Measurements from ENCODE around the gene RUBCNL.
"Not testable (repeated sequence)": the region's sequence is repeated elsewhere in the genome, so short reads cannot be mapped to it uniquely, and the experiment has no call there.

RUBCNL gene

DNA sequence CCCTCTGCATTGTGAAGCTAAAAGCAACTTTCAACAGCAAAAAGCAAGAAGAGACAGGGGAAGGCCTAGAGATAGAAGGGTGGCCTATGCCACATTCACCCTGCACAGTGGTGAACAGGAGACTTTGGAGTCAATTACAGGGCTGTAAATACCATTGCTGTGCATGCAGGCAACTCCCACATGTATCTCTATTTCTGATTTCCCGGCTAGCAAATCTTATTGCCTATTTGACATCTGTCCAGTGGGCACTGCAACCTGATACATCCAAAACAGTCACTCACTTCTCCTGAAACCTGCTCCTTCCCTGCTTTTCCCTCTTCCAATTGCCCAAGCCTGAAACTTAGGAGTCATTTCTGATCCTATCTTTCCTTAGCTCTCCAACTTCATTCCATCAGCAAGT lies 13.4 kb downstream of the RUBCNL start:
- Histone ChIP-seq H3K9me3 (ENCODE audit: control insufficient read depth, insufficient read depth, low read depth, low read length) (no peaks in the 10 kb centered on the region), H3K36me3 (ENCODE audit: control insufficient read depth in 2 of 2, insufficient read depth in 1 of 2, low read length in 2 of 2) (no peaks in the 10 kb centered on the region), H3K4me1 (ENCODE audit: control insufficient read depth, insufficient read depth, low read length) (no peaks in the 10 kb centered on the region), H3K27ac (ENCODE audit: extremely low read depth, low read depth, low read length) (no peak overlapping the region), H3K4me3 (ENCODE audit: low read depth, low read length) (no peak overlapping the region)
- TF ChIP-seq ZNF23 (tag by site-specific recombination; IDR thresholded peaks at IDR 0.05; ENCODE audit: borderline replicate concordance) (no peak), YY1 (tag by site-specific recombination; IDR thresholded peaks at IDR 0.05) (no peak), MEIS1 (CRISPR knock-in tag; IDR thresholded peaks at IDR 0.05; ENCODE audit: borderline replicate concordance) (no peak), ZNF146 (tag by site-specific recombination; IDR thresholded peaks at IDR 0.05) (no peak), ZNF791 (tag by site-specific recombination; IDR thresholded peaks at IDR 0.05) (no peak), PRDM1 (tag by site-specific recombination; IDR thresholded peaks at IDR 0.05) (no peak), ZNF239 (tag by site-specific recombination; IDR thresholded peaks at IDR 0.05) (no peak)
- TF ChIP-seq, protein P1, sequence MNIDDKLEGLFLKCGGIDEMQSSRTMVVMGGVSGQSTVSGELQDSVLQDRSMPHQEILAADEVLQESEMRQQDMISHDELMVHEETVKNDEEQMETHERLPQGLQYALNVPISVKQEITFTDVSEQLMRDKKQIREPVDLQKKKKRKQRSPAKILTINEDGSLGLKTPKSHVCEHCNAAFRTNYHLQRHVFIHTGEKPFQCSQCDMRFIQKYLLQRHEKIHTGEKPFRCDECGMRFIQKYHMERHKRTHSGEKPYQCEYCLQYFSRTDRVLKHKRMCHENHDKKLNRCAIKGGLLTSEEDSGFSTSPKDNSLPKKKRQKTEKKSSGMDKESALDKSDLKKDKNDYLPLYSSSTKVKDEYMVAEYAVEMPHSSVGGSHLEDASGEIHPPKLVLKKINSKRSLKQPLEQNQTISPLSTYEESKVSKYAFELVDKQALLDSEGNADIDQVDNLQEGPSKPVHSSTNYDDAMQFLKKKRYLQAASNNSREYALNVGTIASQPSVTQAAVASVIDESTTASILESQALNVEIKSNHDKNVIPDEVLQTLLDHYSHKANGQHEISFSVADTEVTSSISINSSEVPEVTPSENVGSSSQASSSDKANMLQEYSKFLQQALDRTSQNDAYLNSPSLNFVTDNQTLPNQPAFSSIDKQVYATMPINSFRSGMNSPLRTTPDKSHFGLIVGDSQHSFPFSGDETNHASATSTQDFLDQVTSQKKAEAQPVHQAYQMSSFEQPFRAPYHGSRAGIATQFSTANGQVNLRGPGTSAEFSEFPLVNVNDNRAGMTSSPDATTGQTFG (tag by site-specific recombination; IDR thresholded peaks at IDR 0.05; ENCODE audit: borderline replicate concordance), result no peak
- TF ChIP-seq, protein P2, sequence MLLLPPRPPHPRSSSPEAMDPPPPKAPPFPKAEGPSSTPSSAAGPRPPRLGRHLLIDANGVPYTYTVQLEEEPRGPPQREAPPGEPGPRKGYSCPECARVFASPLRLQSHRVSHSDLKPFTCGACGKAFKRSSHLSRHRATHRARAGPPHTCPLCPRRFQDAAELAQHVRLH (tag by site-specific recombination; IDR thresholded peaks at IDR 0.05), result no peak
- CTCF ChIA-PET, result no interaction called here
- POLR2A ChIA-PET, result no interaction called here

DNA sequence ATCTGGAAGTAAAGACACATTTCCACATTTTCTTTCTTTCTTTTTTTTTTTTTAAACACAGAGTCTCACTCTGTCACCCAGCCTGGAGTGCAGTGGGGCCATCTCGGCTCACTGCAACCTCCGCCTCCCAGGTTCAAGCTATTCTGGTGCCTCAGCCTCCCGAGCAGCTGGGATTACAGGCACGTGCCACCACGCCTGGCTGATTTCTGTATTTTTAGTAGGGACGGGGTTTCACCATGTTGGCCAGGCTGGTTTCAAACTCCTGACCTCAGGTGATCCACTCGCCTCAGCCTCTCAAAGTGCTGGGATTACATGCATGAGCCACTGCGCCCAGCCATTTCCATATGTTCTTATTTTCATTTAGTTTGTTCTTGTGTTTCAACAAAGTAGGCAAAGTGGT lies 14.1 kb downstream of the RUBCNL start:
- H3K4me3 ChIP-seq (ENCODE audit: low read depth, low read length); H3K4me1 ChIP-seq (ENCODE audit: control insufficient read depth, insufficient read depth, low read length); CTCF ChIA-PET; POLR2A ChIA-PET; H3K27ac ChIP-seq (ENCODE audit: extremely low read depth, low read depth, low read length); H3K9me3 ChIP-seq (ENCODE audit: control insufficient read depth, insufficient read depth, low read depth, low read length); H3K36me3 ChIP-seq (ENCODE audit: control insufficient read depth in 2 of 2, insufficient read depth in 1 of 2, low read length in 2 of 2): not testable (repeated sequence)

DNA sequence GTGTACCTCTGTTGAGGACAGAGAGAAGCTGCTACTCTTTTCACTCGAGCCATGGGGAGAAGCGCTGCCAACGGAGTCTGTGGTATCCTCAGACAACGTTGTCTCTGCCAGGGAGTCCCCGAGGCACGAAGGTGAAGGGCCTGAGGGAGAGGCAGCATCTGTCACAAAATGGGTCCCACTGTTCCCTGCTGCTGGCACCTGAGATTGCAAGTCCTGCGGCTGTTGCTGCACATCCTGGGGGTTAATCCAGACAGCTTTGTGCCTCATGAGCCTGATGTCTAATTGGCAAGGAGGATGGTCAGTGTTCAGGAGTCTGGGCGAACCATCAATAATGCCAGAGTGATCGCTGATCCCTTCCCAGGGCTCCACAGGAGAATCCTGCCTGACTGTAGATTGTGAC lies 15.0 kb downstream of the RUBCNL start:
- POLR2A ChIA-PET, result no interaction called here
- CTCF ChIA-PET, result no interaction called here
- no peak overlapping the region for H3K27ac ChIP-seq (ENCODE audit: extremely low read depth, low read depth, low read length)
- TF ChIP-seq IKZF3 (tag by site-specific recombination; IDR thresholded peaks at IDR 0.05) (no peak), ZNF2 (tag by site-specific recombination; IDR thresholded peaks at IDR 0.05) (no peak), ZNF138 (tag by site-specific recombination; IDR thresholded peaks at IDR 0.05; ENCODE audit: borderline replicate concordance) (no peak), SETDB1 (IDR thresholded peaks at IDR 0.05; ENCODE audit: insufficient read length, low read length) (no peak), KLF7 (tag by site-specific recombination; IDR thresholded peaks at IDR 0.05; ENCODE audit: borderline replicate concordance) (no peak), ZNF621 (tag by site-specific recombination; IDR thresholded peaks at IDR 0.05) (no peak), ZNF785 (tag by site-specific recombination; IDR thresholded peaks at IDR 0.05) (no peak)
- TF ChIP-seq, protein P3, sequence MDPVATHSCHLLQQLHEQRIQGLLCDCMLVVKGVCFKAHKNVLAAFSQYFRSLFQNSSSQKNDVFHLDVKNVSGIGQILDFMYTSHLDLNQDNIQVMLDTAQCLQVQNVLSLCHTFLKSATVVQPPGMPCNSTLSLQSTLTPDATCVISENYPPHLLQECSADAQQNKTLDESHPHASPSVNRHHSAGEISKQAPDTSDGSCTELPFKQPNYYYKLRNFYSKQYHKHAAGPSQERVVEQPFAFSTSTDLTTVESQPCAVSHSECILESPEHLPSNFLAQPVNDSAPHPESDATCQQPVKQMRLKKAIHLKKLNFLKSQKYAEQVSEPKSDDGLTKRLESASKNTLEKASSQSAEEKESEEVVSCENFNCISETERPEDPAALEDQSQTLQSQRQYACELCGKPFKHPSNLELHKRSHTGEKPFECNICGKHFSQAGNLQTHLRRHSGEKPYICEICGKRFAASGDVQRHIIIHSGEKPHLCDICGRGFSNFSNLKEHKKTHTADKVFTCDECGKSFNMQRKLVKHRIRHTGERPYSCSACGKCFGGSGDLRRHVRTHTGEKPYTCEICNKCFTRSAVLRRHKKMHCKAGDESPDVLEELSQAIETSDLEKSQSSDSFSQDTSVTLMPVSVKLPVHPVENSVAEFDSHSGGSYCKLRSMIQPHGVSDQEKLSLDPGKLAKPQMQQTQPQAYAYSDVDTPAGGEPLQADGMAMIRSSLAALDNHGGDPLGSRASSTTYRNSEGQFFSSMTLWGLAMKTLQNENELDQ (tag by site-specific recombination; IDR thresholded peaks at IDR 0.05; ENCODE audit: low read depth), result no peak
- no peaks in the 10 kb centered on the region for H3K4me1 ChIP-seq (ENCODE audit: control insufficient read depth, insufficient read depth, low read length)
- no peaks in the 10 kb centered on the region for H3K9me3 ChIP-seq (ENCODE audit: control insufficient read depth, insufficient read depth, low read depth, low read length)
- H3K36me3 ChIP-seq (ENCODE audit: control insufficient read depth in 2 of 2, insufficient read depth in 1 of 2, low read length in 2 of 2), result no peaks in the 10 kb centered on the region
- H3K4me3 ChIP-seq (ENCODE audit: low read depth, low read length), result no peak overlapping the region

All from HEK293 (cell line).